ENCODE measurements around the gene SNRNP48. TPM values are rescaled to one million over a fixed set of nuclear protein-coding genes. Genes with fewer than 3 reads are reported as not detected.

SNRNP48 gene
- total RNA-seq, 1 donor = 16.4 TPM

- no peak overlapping the region for H3K4me3 ChIP-seq (ENCODE audit: low read depth, low read length)
- TF ChIP-seq CTCF (IDR thresholded peaks at IDR 0.05; ENCODE audit: insufficient read depth, low read depth, low read length) = no peak
- DNase-seq (ENCODE audit: low read depth) = no peak
Measured at GRCh38 chr6:7543789-7544424, 46.1 kb upstream of the SNRNP48 start.

- no peak for TF ChIP-seq CTCF (IDR thresholded peaks at IDR 0.05; ENCODE audit: insufficient read depth, low read depth, low read length)
- H3K4me3 ChIP-seq (ENCODE audit: low read depth, low read length) = no peak overlapping the region
- no peak for DNase-seq (ENCODE audit: low read depth)
Measured at GRCh38 chr6:7544597-7544996, 45.4 kb upstream of the SNRNP48 start.

- H3K4me3 ChIP-seq (ENCODE audit: low read depth, low read length) = no peak overlapping the region
- no peak for DNase-seq (ENCODE audit: low read depth)
- TF ChIP-seq CTCF (IDR thresholded peaks at IDR 0.05; ENCODE audit: insufficient read depth, low read depth, low read length) = no peak
Measured at GRCh38 chr6:7545316-7546019, 44.5 kb upstream of the SNRNP48 start.

- no peak for DNase-seq (ENCODE audit: low read depth)
- no peak for TF ChIP-seq CTCF (IDR thresholded peaks at IDR 0.05; ENCODE audit: insufficient read depth, low read depth, low read length)
- no peak overlapping the region for H3K4me3 ChIP-seq (ENCODE audit: low read depth, low read length)
Measured at GRCh38 chr6:7546020-7546369, 44.0 kb upstream of the SNRNP48 start.

- no peak for TF ChIP-seq CTCF (IDR thresholded peaks at IDR 0.05; ENCODE audit: insufficient read depth, low read depth, low read length)
- H3K4me3 ChIP-seq (ENCODE audit: low read depth, low read length) = no peak overlapping the region
Measured at GRCh38 chr6:7546383-7546782, 43.6 kb upstream of the SNRNP48 start.

GRCh38 chr6:7546896-7547295 lies 43.1 kb upstream of the SNRNP48 start:
- no peak overlapping the region for H3K4me3 ChIP-seq (ENCODE audit: low read depth, low read length)
- no peak for TF ChIP-seq CTCF (IDR thresholded peaks at IDR 0.05; ENCODE audit: insufficient read depth, low read depth, low read length)
- DNase-seq (ENCODE audit: low read depth) = no peak

More at GRCh38 chr6:7546383-7546782, 43.6 kb upstream of the SNRNP48 start:
- DNase-seq (ENCODE audit: low read depth) = no peak

All from fibroblast of villous mesenchyme (primary cell).